ENCODE measurements around the gene NCBP2L. TPM values are rescaled to one million over a fixed set of nuclear protein-coding genes. Genes with fewer than 3 reads are reported as not detected.

Gene NCBP2L
- polyA plus RNA-seq, 3 donors = 0.31 TPM; not detected in 2

DNA sequence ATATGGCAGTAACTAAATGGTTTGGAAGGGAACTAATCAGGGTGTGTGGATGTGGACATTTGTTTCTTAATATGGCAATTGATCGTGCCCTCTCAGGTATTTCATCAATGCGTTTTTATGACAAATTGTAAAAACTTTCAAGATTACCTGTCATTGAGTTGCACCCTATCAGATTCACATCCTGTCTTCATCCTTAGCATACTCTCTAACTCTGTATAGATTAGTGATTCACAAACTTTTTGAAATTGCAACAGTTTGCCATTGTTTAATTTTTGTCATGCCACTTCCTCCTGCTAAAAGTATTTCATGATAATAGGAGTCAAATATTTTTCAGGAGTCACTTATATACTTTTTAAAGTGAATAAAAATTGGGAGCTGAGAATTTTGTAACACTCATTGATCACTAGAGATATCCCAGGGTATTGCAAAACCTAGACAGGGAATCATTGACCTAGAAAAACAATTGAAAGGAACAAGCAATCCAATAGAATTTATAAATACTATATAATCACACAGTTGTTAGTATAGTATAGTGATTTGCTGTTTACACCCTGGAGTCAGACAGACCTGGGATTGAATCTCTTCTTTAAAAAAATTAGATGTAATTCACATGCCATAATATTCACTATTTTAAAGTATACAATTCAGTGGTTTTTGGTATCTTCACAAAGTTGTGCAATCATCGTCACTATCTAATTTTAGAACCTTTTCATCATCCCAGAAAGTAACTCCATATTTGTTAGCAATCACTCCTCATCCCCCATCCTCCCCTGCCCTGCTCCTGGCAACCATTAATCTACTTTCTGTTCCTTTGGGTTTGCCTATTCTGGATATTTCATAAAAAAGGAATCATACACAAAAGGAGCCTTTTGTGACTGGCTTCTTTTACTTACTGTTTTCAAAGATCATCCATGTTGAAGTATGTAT, 57.0 kb downstream of the NCBP2L start:
- WGBS, 3 donors = 67 to 96% (median 76%) methylated on average over 3 of the region's 3 CpGs

DNA sequence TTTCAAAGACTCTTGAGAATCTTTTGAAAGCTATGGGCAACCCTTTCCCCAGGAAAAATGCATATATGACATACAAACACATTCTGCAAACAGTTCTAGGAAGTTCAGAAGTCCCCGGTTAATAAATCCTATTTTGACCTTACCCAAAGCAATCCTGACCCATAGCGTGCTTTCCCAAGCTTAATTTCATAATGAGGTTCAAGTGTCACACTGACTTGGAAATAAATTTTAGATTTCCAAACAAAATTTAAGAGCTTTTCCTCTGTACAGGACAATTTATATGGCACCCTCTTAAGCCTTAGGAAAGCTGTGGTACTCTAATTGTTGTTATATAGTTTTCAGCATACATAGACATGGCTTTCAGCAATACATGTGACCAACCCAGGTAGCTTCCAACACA, 59.4 kb downstream of the NCBP2L start:
- H3K27ac ChIP-seq (ENCODE audit: low read depth, low read length) = no peak overlapping the region
- 56 to 85% (median 78%) methylated on average over 2 of the region's 2 CpGs for WGBS, 3 donors

More for the DNA sequence above, 57.0 kb downstream of the NCBP2L start:
- no peak overlapping the region for H3K27ac ChIP-seq (ENCODE audit: low read depth, low read length)

DNA sequence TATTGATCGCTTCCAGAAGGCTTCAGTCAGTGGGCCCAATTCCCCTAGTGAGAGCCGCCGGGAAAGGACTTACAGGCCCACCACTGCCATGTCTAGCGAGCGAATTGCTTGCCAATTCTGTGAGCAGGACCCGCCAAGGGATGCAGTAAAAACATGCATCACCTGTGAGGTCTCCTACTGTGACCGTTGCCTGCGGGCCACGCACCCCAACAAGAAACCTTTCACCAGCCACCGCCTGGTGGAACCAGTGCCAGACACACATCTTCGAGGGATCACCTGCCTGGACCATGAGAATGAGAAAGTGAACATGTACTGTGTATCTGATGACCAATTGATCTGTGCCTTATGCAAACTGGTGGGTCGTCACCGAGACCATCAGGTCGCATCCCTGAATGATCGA, 63.4 kb downstream of the NCBP2L start:
- H3K27ac ChIP-seq (ENCODE audit: low read depth, low read length) = no peak overlapping the region
- 86 to 97% (median 95%) methylated on average over 10 to 15 of the region's 15 CpGs for WGBS, 3 donors

DNA sequence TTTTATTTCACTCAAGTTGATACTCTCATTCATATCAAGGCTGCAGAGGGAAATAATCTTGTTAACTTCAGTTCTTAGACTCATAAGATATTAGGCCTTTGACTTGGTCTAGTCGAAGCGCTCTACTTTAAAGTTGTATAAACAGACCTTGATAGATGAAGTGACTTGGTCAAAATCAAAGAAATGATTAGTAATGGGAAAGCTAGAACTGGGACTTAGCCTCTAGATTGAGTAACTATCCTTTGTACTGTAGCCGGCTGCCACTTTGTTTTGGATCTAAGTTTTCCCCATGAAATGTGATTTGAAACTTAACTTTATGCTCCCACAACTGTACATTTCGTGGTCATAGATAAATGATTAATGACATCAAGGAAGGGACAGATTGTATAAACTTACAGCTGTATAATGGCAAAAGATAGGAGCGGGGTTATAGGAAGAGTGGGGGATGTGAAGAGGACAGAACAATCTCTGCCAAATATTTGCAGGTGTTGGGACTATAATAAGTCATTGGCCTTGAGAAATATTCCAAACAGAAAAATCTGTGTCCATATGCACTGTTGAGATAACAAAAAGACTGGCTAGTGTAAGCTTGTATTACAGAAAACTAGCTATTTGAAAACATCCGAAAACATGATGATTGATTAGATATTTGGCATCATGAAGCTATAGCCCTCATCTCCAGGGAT, 65.3 kb downstream of the NCBP2L start:
- H3K27ac ChIP-seq (ENCODE audit: low read depth, low read length) = no peak overlapping the region
- WGBS, 3 donors = 40 to 68% (median 67%) methylated on average over 6 of the region's 6 CpGs

Other genes starting within 250 kb of the NCBP2L start
- gene PRPS1, start 149.2 kb upstream of the NCBP2L start, polyA plus RNA-seq = 10 to 100 TPM; 12.1 to 28.6 (median 27.4) TPM
- gene TSC22D3, start 1.9 kb upstream of the NCBP2L start, polyA plus RNA-seq = 100 to 1,000 TPM; 139 to 283 (median 171) TPM
- 10 to 100 TPM in 1 of 3 donors, 1 to 10 TPM in 2; 3.9 to 11.3 (median 6.5) TPM for gene MID2, start 48.1 kb downstream of the NCBP2L start, polyA plus RNA-seq
- not detected for gene TEX13B, start 204.6 kb downstream of the NCBP2L start, polyA plus RNA-seq